Keratinocyte (primary cell): ENCODE measurements around the gene AGR3. TPM values are rescaled to one million over a fixed set of nuclear protein-coding genes. Genes with fewer than 3 reads are reported as not detected.
A peak's percentile ranks its signal among the peaks of the same experiment; 100 is the strongest.

Experiments used
- DNase-seq: peaks from one replicate; pipeline ENCODE4 v3.0.0-alpha.2; 2011; ENCODE audit warnings: low read depth, missing footprints, low spot score
- FAIRE-seq: peaks from 2 replicates; lab custom pipeline; 2011; peaks lifted over from hg19 to GRCh38; lab: Jason Lieb, UNC
- H2AFZ ChIP-seq: 2 replicates; pipeline ENCODE4 v1.6.0; 2012; ENCODE audit warnings: low read length, control low read depth, inconsistent platforms; ENCODE audit not compliant: control insufficient read depth
- H3K27ac ChIP-seq: 2 replicates; pipeline ENCODE4 v1.5.1; 2011; ENCODE audit warnings: low read length; ENCODE audit not compliant: control insufficient read depth, insufficient read depth
- H3K27me3 ChIP-seq: 3 replicates; pipeline ENCODE4 v1.6.0; 2011; ENCODE audit warnings: low read length; ENCODE audit not compliant: control insufficient read depth, insufficient read depth; ENCODE audit errors: extremely low read depth
- H3K36me3 ChIP-seq, 2 experiments: 2 replicates in 1 of 2; 3 replicates in 1 of 2; pipeline ENCODE4 v1.5.1; 2011; ENCODE audit warnings: low read length in 2 of 2, mild to moderate bottlenecking in 1 of 2; ENCODE audit not compliant: control insufficient read depth in 2 of 2, insufficient read depth in 2 of 2; ENCODE audit errors: extremely low read depth in 1 of 2
- H3K4me1 ChIP-seq: 3 replicates; pipeline ENCODE4 v1.5.1; 2011; ENCODE audit warnings: low read length; ENCODE audit not compliant: control insufficient read depth, insufficient read depth; ENCODE audit errors: extremely low read depth
- H3K4me2 ChIP-seq: 3 replicates; pipeline ENCODE4 v1.6.0; 2011; ENCODE audit warnings: low read depth, low read length; ENCODE audit not compliant: control insufficient read depth, insufficient read depth; ENCODE audit errors: extremely low read depth
- H3K4me3 ChIP-seq, 3 experiments: fragments of 200-600 bp in 1 of 3; sonication (generic) in 1 of 3; 2 replicates in 2 of 3; 3 replicates in 1 of 3; pipeline ENCODE4 v1.5.1; 2011 to 2016; ENCODE audit warnings: low read length in 3 of 3, mild to moderate bottlenecking in 3 of 3, control low read depth in 2 of 3, inconsistent platforms in 1 of 3, low read depth in 1 of 3, mixed read lengths in 1 of 3, mixed run types in 1 of 3, moderate library complexity in 1 of 3; ENCODE audit not compliant: control insufficient read depth in 2 of 3, insufficient read depth in 2 of 3; ENCODE audit errors: extremely low read depth in 1 of 3
- H3K79me2 ChIP-seq: 2 replicates; pipeline ENCODE4 v1.6.0; 2012; ENCODE audit warnings: low read length; ENCODE audit not compliant: control insufficient read depth, insufficient read depth
- H3K9ac ChIP-seq: 3 replicates; pipeline ENCODE4 v1.6.0; 2011; ENCODE audit warnings: low read length; ENCODE audit not compliant: control insufficient read depth, insufficient read depth; ENCODE audit errors: extremely low read depth
- H3K9me1 ChIP-seq: 3 replicates; pipeline ENCODE4 v1.6.0; 2011; ENCODE audit warnings: low read length; ENCODE audit not compliant: control insufficient read depth, insufficient read depth; ENCODE audit errors: extremely low read depth
- H3K9me3 ChIP-seq: 2 replicates; pipeline ENCODE4 v1.5.1; 2012; ENCODE audit warnings: low read depth, low read length; ENCODE audit not compliant: control insufficient read depth
- H4K20me1 ChIP-seq: 3 replicates; pipeline ENCODE4 v1.6.0; 2011; ENCODE audit warnings: low read length; ENCODE audit not compliant: control insufficient read depth, insufficient read depth; ENCODE audit errors: extremely low read depth
- EZH2 ChIP-seq: IDR thresholded peaks from one replicate; pipeline ENCODE4 v1.6.1; 2012; ENCODE audit warnings: inconsistent platforms, mild to moderate bottlenecking, low read length, moderate library complexity
- dilution Hi-C: fragments of 300-500 bp; cut with MboI; formaldehyde crosslinking; loops from one replicate; pipeline ENCODE4 v1.7.0; 2020; ENCODE audit warnings: low sequenced_read_pairs; ENCODE audit not compliant: extremely low pct_ligation_motif_present
- polyA plus RNA-seq, 5 experiments: library from polyadenylated mRNA; depleted of rRNA in 3 of 5; stranded (reverse) in 3 of 5; stranded (forward) in 1 of 5; unstranded in 1 of 5; fragments of >200 nt; gene quantifications; 1 replicate in 1 of 5; 2 replicates in 3 of 5; 3 replicates in 1 of 5; pipeline versions ENCODE4 v1.2.1 to v1.2.3, GENCODE V29; 2011 to 2012; ENCODE audit warnings: missing spikeins in 2 of 5, low read depth in 1 of 5, low replicate concordance in 1 of 5
- TF ChIP-seq, protein P1 (sequence below), 3 experiments: IDR thresholded peaks in 1 of 3; conservative IDR thresholded peaks in 1 of 3; optimal IDR thresholded peaks in 1 of 3; 2 replicates in 2 of 3; 3 replicates in 1 of 3; pipeline versions ENCODE3 to v1.5.1; 2011; ENCODE audit warnings: low read length in 3 of 3, mild to moderate bottlenecking in 3 of 3, moderate library complexity in 2 of 3, control low read depth in 1 of 3, inconsistent platforms in 1 of 3; ENCODE audit not compliant: insufficient read depth in 2 of 3; ENCODE audit errors: extremely low read depth in 1 of 3

Gene AGR3
- polyA plus RNA-seq, 1 donor (not counting 4 experiments of a cell fraction or from before 2014, with no cell fraction given) = not detected

DNA sequence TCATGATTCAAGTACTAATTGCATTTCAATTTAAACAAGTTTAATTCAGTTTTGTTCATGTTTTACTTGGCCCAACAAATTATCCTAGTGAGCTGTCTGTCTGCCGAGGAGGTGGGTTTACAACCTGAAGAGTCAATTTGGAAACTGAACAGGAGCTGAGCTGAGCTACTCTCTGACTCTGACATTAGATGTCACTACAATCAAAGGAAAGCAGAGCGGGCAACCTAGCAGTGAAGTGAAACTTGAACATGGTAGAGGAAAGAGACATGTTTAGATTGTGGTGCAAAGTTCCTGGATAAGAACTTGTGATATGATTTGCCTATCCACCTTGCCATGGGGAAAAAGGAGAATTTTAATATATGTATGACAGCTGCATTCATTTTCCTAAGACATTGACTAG is 9.6 kb upstream of the AGR3 start:
- peak; percentile 82 for FAIRE-seq
- Histone ChIP-seq H3K4me2 (no peak overlapping the region), H3K27ac (no peak overlapping the region)

GRCh38 chr7:16889851-16890415 is 8.2 kb upstream of the AGR3 start:
- Histone ChIP-seq H3K79me2 (no peaks in the 10 kb centered on the region), H3K4me1 (peaks cover 6% of the 10 kb centered on the region), H3K27me3 (no peaks in the 10 kb centered on the region), H3K9me3 (no peaks in the 10 kb centered on the region), H3K9me1 (no peaks in the 10 kb centered on the region), H3K4me3 (no peak overlapping the region), H3K27ac (no peak overlapping the region), H2AFZ (peak overlapping the region; percentile 11), H4K20me1 (no peaks in the 10 kb centered on the region), H3K4me2 (no peak overlapping the region), H3K36me3 (no peaks in the 10 kb centered on the region), H3K9ac (no peak overlapping the region)
- DNase-seq (no peak), FAIRE-seq (peak; percentile 67)
- dilution Hi-C loops = no loop called here
- TF ChIP-seq, protein P1, sequence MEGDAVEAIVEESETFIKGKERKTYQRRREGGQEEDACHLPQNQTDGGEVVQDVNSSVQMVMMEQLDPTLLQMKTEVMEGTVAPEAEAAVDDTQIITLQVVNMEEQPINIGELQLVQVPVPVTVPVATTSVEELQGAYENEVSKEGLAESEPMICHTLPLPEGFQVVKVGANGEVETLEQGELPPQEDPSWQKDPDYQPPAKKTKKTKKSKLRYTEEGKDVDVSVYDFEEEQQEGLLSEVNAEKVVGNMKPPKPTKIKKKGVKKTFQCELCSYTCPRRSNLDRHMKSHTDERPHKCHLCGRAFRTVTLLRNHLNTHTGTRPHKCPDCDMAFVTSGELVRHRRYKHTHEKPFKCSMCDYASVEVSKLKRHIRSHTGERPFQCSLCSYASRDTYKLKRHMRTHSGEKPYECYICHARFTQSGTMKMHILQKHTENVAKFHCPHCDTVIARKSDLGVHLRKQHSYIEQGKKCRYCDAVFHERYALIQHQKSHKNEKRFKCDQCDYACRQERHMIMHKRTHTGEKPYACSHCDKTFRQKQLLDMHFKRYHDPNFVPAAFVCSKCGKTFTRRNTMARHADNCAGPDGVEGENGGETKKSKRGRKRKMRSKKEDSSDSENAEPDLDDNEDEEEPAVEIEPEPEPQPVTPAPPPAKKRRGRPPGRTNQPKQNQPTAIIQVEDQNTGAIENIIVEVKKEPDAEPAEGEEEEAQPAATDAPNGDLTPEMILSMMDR (optimal IDR thresholded peaks at IDR 0.05 in 1 of 3, IDR thresholded peaks at IDR 0.05 in 1 of 3, conservative IDR thresholded peaks at IDR 0.05 in 1 of 3; ENCODE audit: extremely low read depth in 1 of 3, insufficient read depth in 2 of 3, low read length in 3 of 3) = no peak
- TF ChIP-seq EZH2 = no peak

More for the DNA sequence above, 9.6 kb upstream of the AGR3 start:
- TF ChIP-seq, protein P1 (optimal IDR thresholded peaks at IDR 0.05 in 1 of 3, IDR thresholded peaks at IDR 0.05 in 1 of 3, conservative IDR thresholded peaks at IDR 0.05 in 1 of 3; ENCODE audit: extremely low read depth in 1 of 3, insufficient read depth in 2 of 3, low read length in 3 of 3) = peak; percentile 49 to 76 (median 72)
- TF ChIP-seq EZH2 = no peak
- DNase-seq = no peak
- dilution Hi-C loops = no loop called here
- no peak overlapping the region for H3K9ac ChIP-seq
- H3K36me3 ChIP-seq = no peaks in the 10 kb centered on the region
- peaks cover 6% of the 10 kb centered on the region for H3K4me1 ChIP-seq
- H3K27me3 ChIP-seq = no peaks in the 10 kb centered on the region
- no peaks in the 10 kb centered on the region for H4K20me1 ChIP-seq
- no peaks in the 10 kb centered on the region for H3K9me1 ChIP-seq
- no peaks in the 10 kb centered on the region for H3K9me3 ChIP-seq
- no peaks in the 10 kb centered on the region for H3K79me2 ChIP-seq
- no peak overlapping the region for H2AFZ ChIP-seq
- H3K4me3 ChIP-seq = no peak overlapping the region
